Mammary epithelial cell (primary cell): Measurements from ENCODE around the gene ASPG.

Experiments
- CTCF ChIP-seq, 2 donors: IDR thresholded peaks in 1 of 2; conservative IDR thresholded peaks in 1 of 2; 2 replicates each; pipeline ENCODE4 v1.5.1; 2011 to 2012; ENCODE audit warnings: inconsistent platforms in 2 of 2, low read length in 2 of 2, mild to moderate bottlenecking in 2 of 2, control low read depth in 1 of 2, low read depth in 1 of 2; ENCODE audit not compliant: insufficient read depth in 1 of 2; ENCODE audit errors: extremely low read depth in 1 of 2
- EZH2 ChIP-seq: IDR thresholded peaks from 2 replicates; pipeline ENCODE4 v1.6.1; 2012; ENCODE audit warnings: low read length, inconsistent platforms, borderline replicate concordance

GRCh38 chr14:104140213-104140462 lies 54.6 kb downstream of the ASPG start:
- TF ChIP-seq CTCF (conservative IDR thresholded peaks at IDR 0.05 in 1 of 2, IDR thresholded peaks at IDR 0.05 in 1 of 2; ENCODE audit: extremely low read depth in 1 of 2, insufficient read depth in 1 of 2, low read depth in 1 of 2, low read length in 2 of 2) (no peak), EZH2 (no peak)
